Activated T-cell treated with anti-CD3 and anti-CD28 coated beads for 1 hour (primary cell): ENCODE data around the gene PTPRU.

Experiments
- DNase-seq: peaks from one replicate; pipeline ENCODE4 v3.0.0-alpha.2; 2020; ENCODE audit warnings: low read depth

Gene PTPRU

DNA sequence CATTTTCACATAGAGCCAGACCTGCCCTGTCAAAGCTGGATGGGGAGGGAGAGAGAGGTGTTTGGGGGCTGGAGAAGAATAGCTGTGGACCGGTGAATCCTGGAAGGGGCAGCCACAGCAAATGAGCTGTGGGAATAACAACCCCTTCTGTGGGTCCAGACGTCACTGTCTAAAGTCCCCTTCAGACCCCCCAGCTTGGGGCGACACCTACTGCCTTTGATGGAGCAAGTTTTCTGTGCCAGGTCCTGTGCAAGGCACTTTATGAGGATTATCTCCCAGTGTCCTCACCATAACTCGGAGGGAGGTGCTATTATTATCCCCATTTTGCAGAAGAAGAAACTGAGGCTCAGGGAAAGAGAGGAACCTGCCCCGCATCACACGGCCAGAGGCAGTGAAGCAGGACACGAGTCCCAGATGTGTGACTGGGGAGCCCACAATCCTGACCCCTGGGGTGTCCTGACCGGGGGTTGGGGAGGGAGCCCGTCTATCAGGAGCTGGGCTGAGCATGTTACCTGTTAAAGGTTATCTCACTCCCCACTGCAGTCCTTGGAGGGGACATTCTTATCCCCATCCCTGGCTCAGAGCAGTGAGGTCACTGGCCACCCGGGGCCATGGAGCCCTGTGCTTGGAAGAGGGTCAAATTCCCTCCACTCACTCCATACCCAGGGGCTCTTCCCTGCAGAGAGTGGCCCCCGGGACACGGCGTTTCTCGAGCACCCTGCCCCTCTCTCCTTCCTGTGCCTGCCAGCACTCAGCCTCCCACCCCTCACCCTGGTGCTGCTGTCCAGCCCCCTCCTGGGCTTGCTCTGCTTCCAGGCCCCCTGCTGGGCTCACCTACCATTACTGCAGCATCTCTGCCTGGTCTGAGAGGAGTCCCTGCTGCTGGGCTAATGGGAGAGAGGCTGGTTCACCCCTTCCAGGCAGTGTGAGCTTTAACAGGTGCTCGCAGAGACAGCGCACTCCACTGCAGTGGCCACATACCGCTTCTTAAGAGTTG is 132.9 kb downstream of the PTPRU start:
- DNase-seq: no peak

DNA sequence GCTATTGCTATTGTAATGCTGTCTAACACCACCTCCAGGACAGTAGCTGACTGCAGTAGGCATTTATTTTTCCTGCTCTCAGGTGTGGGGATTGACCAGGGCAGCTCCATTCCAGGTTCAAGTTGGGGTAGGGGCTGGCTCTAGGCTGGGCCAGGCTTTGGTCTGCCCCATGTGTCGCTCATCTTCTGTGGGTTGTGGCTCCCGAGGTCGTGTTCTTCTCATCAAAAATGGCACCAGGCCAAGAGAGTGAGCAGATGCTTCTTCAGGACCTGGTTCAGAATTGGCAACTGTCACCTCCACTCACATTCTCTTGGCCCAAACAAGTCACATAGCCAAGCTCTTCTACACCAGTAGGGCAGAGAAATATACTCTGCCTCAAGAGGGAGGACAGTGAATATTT is 133.7 kb downstream of the PTPRU start:
- DNase-seq: no peak

DNA sequence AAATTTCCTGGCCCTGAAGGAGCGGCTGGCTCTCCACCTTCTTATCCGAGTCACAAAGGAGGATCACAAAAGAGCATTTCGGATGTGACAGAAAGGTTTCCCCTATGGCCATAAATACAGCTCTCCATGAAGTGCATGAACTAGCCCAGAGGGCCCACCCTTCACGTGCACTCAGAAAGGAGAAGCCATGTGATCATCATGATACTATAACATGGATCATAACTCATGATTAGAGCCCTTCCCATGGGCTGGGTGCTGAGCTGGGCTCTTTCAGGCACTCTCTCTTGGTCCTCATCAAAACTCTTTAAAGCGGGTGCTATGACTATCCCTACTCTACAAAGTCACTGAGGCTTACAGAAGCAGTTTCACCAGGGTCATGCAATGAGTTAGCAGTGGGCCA is 135.0 kb downstream of the PTPRU start:
- DNase-seq: no peak

GRCh38 chr1:29372108-29372507 is 135.8 kb downstream of the PTPRU start:
- no peak for DNase-seq
